Upper lobe of right lung (tissue), 1 donor: ENCODE results near the gene ARVCF. TPM values are rescaled to one million over a fixed set of nuclear protein-coding genes. Genes with fewer than 3 reads are reported as not detected.

Source experiments
- ATAC-seq: fragments of 200-7000 bp; cut with Tn5 transposase; one replicate; pipeline ENCODE4 v1.9.1; 2020; ENCODE audit warnings: mild to moderate bottlenecking, moderate library complexity
- DNase-seq: peaks from one replicate; pipeline ENCODE4 v3.0.0-alpha.2; 2020
- H3K27ac ChIP-seq: fragments of 200-600 bp; one replicate; pipeline ENCODE4 v1.8.0; 2022
- H3K27me3 ChIP-seq: fragments of 200-600 bp; one replicate; pipeline ENCODE4 v1.8.0; 2022; ENCODE audit warnings: mild to moderate bottlenecking
- H3K36me3 ChIP-seq: fragments of 200-600 bp; one replicate; pipeline ENCODE4 v1.8.0; 2022
- H3K4me1 ChIP-seq: fragments of 200-600 bp; one replicate; pipeline ENCODE4 v1.8.0; 2022
- H3K4me3 ChIP-seq: fragments of 200-600 bp; one replicate; pipeline ENCODE4 v1.8.0; 2022; ENCODE audit warnings: mild to moderate bottlenecking
- H3K9me3 ChIP-seq: fragments of 200-600 bp; one replicate; pipeline ENCODE4 v1.8.0; 2022
- CTCF ChIP-seq: fragments of 200-600 bp; IDR thresholded peaks from one replicate; pipeline ENCODE4 v1.8.0; 2022; ENCODE audit warnings: antibody characterized with exemption
- intact Hi-C: fragments of 100-400 bp; cut with DNase I; formaldehyde crosslinking; loops from one replicate; pipeline ENCODE4 v1.11.0; 2022
- total RNA-seq: library from RNA; stranded (reverse); fragmentation: NEBNext Ultra II Directional; extraction: Animal tissue kit (Norgen Biotek cat#: 25700); gene quantifications from one replicate; pipeline ENCODE4 v1.2.1, GENCODE V29; 2021
- donor health status: DM: no; HTN: yes; CAD: no; lungs with severe emphysema.

The ARVCF gene
- total RNA-seq, 1 donor from 2014 or later = 25.4 TPM

GRCh38 chr22:20058989-20059770 lies 42.6 kb upstream of the ARVCF start:
- no peak for ATAC-seq
- no peaks in the 10 kb centered on the region for H3K27me3 ChIP-seq

DNA sequence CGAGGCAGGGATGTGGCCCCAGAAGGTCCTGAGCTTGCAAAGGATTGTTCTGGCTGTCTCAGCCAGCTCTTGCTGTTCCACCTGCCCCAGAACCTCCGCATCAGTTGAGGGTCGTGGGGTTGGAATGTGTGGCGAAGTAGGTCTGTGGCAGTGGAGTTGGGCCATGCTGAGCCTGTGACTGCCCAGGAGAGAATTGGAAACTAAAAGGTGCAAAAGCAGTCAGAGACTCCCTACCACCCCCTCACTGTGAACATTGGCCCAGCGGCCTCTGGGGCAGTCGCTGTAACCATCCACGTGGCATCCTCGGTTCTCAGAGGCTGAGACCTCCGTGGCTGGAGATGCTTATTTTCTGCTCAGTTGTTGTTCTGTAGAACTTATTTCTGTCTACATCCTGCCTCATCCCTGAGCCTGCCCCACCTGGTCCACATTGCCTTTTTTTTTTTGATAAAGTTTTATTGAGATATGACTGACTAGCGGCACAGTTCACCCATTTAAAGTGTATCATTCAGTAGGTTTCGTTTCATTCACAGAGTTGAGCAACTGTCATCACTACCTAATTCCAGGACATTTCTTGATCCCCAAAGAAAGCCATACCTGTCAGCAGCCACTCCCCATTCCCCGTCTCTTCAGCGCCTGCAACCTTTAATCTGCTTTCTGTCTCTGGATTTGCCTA lies 41.1 kb upstream of the ARVCF start:
- no peak for DNase-seq
- H3K9me3 ChIP-seq = no peaks in the 10 kb centered on the region
- H3K36me3 ChIP-seq = peaks cover 77% of the 10 kb centered on the region
- no peak for TF ChIP-seq CTCF
- no peaks in the 10 kb centered on the region for H3K27me3 ChIP-seq
- no peak overlapping the region for H3K27ac ChIP-seq
- no peak for ATAC-seq
- intact Hi-C loops = no loop called here
- H3K4me1 ChIP-seq = no peaks in the 10 kb centered on the region
- no peak overlapping the region for H3K4me3 ChIP-seq

More at GRCh38 chr22:20058989-20059770, 42.6 kb upstream of the ARVCF start:
- Histone ChIP-seq H3K27ac (no peak overlapping the region), H3K36me3 (peaks cover 77% of the 10 kb centered on the region), H3K9me3 (no peaks in the 10 kb centered on the region), H3K4me3 (no peak overlapping the region), H3K4me1 (no peaks in the 10 kb centered on the region)
- TF ChIP-seq CTCF = no peak
- no peak for DNase-seq
- intact Hi-C loops = no loop called here

DNA sequence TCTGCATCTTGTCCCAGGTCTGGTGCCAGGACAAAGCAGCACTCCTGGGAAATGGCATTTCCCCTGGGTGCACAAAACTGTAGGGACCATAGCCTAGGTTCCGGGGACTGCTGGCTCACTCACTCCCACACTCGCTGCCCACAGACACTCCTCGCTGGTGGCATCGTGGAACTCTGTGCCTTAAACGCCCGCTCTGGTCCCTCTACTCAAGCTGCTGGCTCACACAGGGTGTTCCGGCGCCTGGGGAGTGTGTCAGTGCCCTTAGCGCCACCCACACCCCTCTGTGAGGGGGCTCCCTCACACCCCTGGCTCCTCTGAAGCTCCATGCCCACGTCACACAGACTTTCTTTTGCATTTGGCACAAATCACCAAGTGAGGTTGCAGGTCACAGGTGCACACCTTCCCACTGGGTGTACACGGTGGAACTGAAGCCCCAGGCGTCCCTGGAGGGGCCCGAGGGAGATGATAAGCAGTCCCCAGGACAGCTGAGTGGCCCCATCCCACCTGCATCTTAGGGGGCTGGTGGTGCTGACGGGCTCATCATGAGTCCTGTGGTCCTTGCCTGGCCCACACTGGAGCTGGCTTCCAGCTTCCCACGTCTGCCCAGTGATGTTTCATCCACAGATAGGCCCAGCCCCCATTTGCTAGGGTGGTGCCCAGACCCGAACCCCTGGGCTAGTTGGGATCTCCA lies 40.2 kb upstream of the ARVCF start:
- peaks cover 72% of the 10 kb centered on the region for H3K36me3 ChIP-seq
- H3K4me1 ChIP-seq = no peaks in the 10 kb centered on the region
- DNase-seq = no peak
- H3K9me3 ChIP-seq = no peaks in the 10 kb centered on the region
- no peak overlapping the region for H3K4me3 ChIP-seq
- no peak for ATAC-seq
- no peak for TF ChIP-seq CTCF
- intact Hi-C loops = no loop called here
- H3K27me3 ChIP-seq = no peaks in the 10 kb centered on the region
- H3K27ac ChIP-seq = no peak overlapping the region

DNA sequence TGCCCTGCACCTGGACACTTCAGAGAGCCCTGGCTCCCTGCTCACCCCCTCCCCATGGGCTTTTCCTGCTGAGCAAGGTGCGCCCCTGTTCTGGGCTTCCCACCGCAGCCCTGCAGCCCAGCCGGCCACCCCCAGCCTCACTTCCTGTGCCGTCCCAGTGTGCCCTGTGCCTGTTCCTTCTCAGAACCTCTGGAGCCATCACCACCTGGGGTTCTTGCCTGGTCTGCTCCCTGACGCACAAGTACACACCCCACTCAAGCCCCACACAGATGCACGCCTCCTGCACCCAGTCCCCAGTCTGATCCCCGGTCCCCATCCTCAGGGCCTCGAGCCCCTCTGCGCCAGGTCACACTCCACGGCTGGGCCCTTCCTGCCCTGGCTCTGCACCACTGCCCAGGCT lies 39.5 kb upstream of the ARVCF start:
- Histone ChIP-seq H3K9me3 (no peaks in the 10 kb centered on the region), H3K36me3 (peaks cover 70% of the 10 kb centered on the region), H3K4me1 (no peaks in the 10 kb centered on the region), H3K4me3 (no peak overlapping the region), H3K27me3 (no peaks in the 10 kb centered on the region), H3K27ac (no peak overlapping the region)
- ATAC-seq (no peak), DNase-seq (no peak)
- intact Hi-C loops = no loop called here
- no peak for TF ChIP-seq CTCF

GRCh38 chr22:20055654-20056053 lies 39.0 kb upstream of the ARVCF start:
- H3K4me1 ChIP-seq = no peaks in the 10 kb centered on the region
- peaks cover 68% of the 10 kb centered on the region for H3K36me3 ChIP-seq
- intact Hi-C loops = no loop called here
- H3K27me3 ChIP-seq = no peaks in the 10 kb centered on the region
- no peak overlapping the region for H3K4me3 ChIP-seq
- no peak overlapping the region for H3K27ac ChIP-seq
- no peaks in the 10 kb centered on the region for H3K9me3 ChIP-seq
- no peak for DNase-seq
- TF ChIP-seq CTCF = no peak
- ATAC-seq = no peak
